WI38 (cell line): ENCODE data around the gene CALN1.

Experiments used
- H3K4me3 ChIP-seq: 2 replicates; pipeline ENCODE4 v1.5.1; 2011; ENCODE audit warnings: low read depth, mild to moderate bottlenecking, control low read depth, low read length
- CTCF ChIP-seq: IDR thresholded peaks from 2 replicates; pipeline ENCODE4 v1.5.1; 2012; ENCODE audit warnings: low read depth, mild to moderate bottlenecking, control low read depth, low read length

Gene CALN1

GRCh38 chr7:71970725-71971124, 441.4 kb downstream of the CALN1 start:
- TF ChIP-seq CTCF, result no peak
- H3K4me3 ChIP-seq, result no peak overlapping the region

- TF ChIP-seq CTCF, result no peak
Observed at GRCh38 chr7:71962636-71963035, 449.5 kb downstream of the CALN1 start.

GRCh38 chr7:71961283-71961682, 450.9 kb downstream of the CALN1 start:
- no peak overlapping the region for H3K4me3 ChIP-seq
- no peak for TF ChIP-seq CTCF

More at GRCh38 chr7:71962636-71963035, 449.5 kb downstream of the CALN1 start:
- H3K4me3 ChIP-seq, result no peak overlapping the region

- TF ChIP-seq CTCF, result no peak
- H3K4me3 ChIP-seq, result no peak overlapping the region
Observed at GRCh38 chr7:71942115-71942514, 470.0 kb downstream of the CALN1 start.

- H3K4me3 ChIP-seq, result no peak overlapping the region
- no peak for TF ChIP-seq CTCF
Observed at GRCh38 chr7:71937840-71938371, 474.2 kb downstream of the CALN1 start.

- TF ChIP-seq CTCF, result no peak
- no peak overlapping the region for H3K4me3 ChIP-seq
Observed at GRCh38 chr7:71935674-71936073, 476.5 kb downstream of the CALN1 start.

GRCh38 chr7:71933426-71933825, 478.7 kb downstream of the CALN1 start:
- no peak overlapping the region for H3K4me3 ChIP-seq
- TF ChIP-seq CTCF, result no peak
